HTR-8/SVneo (cell line): ENCODE measurements around the gene NEDD4L.

Experiments
- DNase-seq: peaks from one replicate; pipeline ENCODE4 v3.0.0; 2011; ENCODE audit warnings: low spot score, mixed read lengths; ENCODE audit not compliant: insufficient read length
- FAIRE-seq: peaks from 2 replicates; lab custom pipeline; 2011; peaks lifted over from hg19 to GRCh38; lab: Jason Lieb, UNC

The NEDD4L gene

GRCh38 chr18:58347135-58347534 lies 303.1 kb downstream of the NEDD4L start:
- FAIRE-seq: no peak
- no peak for DNase-seq

DNA sequence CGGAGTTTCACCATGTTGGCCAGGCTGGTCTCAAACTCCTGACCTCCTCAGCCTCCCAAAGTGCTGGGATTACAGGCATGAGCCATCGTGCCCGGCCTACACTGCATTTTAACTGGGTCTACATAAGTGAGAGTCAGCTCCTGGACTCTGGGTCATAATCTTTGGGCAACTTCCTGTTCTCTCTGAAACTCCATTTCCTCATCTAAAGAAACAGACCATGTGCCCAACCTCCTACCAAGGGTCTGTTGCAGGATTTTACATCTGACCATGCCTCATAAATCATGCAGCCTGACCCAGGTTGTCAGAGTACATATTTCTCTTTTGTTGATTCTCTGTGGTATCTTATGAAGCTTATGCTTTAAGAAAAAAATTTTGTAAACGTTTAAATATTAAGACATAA lies 304.5 kb downstream of the NEDD4L start:
- FAIRE-seq (no peak), DNase-seq (no peak)

DNA sequence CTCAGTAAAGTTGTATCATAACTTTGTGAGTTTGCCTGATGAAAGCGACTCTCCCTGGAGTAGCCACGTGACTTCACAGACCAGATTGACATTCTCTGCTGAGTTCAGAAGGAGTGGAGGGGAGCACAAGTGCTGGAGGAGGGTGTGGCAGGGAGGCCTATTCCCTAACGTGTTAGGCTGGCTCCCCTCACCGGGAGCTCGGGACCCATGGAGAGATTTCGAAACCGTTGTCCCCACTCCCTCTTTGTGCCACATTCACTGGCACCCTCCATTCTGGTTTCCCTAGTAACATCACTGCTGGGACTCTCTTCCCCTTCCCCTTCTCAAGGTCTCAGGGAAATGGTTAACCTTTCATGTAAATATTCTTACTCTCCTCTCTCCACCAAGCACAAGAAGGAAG lies 304.9 kb downstream of the NEDD4L start:
- no peak for FAIRE-seq

DNA sequence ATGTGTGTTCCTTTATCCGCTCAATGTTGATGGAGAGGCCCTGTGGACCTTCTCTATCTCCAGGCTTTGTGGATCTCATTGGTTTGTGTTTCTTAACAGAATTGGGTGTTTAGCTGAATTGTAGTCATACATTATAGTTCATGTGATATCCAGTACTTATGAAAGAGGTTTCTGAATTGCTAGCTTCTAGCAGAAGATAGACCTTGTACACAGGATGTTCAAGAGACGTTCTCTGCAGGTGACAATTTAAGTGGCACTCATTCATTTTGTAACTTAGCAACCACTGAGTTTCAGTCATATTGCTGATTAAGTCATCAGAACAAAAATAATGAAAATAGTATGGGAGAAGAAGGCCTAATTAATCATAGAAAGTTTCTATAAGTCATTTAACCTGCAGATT lies 305.6 kb downstream of the NEDD4L start:
- DNase-seq (no peak), FAIRE-seq (no peak)

More for the DNA sequence above, 304.9 kb downstream of the NEDD4L start:
- DNase-seq: no peak

DNA sequence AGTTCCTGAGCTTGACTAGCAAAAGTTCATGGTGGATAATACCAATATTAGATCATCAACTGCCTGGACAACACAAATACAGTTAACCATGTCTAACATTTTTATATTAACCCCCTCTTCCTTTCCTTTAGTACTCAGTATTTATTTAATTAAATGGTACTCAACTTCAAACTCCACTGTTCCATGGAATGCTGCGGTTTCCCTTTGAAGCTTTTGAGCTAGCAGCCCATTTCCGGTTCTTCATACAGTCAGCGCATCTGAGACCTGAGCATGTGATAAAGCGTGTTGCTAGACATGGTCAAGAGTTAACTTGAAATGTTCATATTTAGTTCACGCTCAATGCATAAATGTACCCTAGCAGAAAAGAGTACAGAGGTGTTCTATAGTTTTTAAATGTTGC lies 306.5 kb downstream of the NEDD4L start:
- FAIRE-seq: no peak
- no peak for DNase-seq

- FAIRE-seq (no peak), DNase-seq (no peak)
Observed at GRCh38 chr18:58351776-58352175, 307.8 kb downstream of the NEDD4L start.

DNA sequence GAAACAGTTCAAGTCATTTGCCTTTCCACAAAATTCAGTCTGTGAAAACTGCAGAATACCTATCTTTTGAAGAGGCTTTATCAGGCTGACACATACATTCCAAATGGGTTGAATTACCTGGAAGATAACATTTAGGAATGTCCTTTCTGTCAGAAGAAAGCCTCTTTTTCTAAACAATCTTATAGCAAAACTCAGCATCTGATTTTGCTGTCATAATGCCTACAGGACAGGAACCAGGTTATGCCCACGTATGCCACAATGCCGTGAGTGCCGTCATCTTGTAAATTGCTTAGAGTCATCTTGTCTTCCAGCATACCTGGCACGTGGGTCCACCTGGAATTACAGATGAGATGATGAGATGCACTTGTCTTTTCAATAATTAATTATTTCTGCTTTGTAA lies 309.6 kb downstream of the NEDD4L start:
- DNase-seq (no peak), FAIRE-seq (no peak)

- FAIRE-seq (no peak), DNase-seq (no peak)
Observed at GRCh38 chr18:58354051-58354450, 310.0 kb downstream of the NEDD4L start.

- DNase-seq: no peak
- peak; percentile 44 for FAIRE-seq
Observed at GRCh38 chr18:58354791-58355190, 310.8 kb downstream of the NEDD4L start.

DNA sequence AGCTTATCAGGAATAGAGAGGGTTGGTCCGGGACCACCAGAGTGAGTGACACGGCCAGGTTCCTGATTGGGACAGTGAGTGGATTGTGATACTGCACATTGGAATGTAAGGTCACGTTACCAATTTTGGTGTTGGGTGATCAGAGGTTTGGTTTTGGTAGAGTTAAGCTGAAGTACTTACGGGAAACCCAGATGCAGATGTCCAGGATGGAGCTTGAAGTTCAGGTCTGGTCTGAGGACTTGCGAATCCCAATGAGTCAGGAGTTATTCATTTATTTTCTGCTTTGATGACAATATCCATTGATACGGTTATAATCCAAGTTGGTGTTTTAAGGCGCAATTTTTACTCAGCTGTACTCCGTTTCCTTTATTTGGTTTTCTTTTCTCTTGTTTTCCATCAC lies 311.2 kb downstream of the NEDD4L start:
- no peak for FAIRE-seq
- DNase-seq: no peak

DNA sequence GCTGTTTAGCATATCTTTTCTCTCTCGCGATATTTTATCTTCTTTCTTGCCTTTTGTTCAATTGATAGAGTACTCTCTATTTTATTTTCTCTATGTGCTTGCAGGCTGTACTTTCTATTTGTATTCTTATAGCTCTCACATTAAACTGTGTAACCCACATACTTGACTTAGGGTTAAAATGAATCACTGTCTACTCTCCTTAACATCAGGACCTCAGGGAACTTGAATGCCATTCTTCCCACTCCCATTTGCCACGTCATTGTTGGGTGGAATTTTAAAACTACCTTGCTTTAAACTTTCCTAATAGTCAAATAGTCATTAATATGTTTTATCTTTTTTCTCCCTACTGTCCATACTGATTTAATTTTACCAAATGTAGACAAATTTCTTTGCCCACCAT lies 315.2 kb downstream of the NEDD4L start:
- no peak for DNase-seq
- FAIRE-seq: no peak

DNA sequence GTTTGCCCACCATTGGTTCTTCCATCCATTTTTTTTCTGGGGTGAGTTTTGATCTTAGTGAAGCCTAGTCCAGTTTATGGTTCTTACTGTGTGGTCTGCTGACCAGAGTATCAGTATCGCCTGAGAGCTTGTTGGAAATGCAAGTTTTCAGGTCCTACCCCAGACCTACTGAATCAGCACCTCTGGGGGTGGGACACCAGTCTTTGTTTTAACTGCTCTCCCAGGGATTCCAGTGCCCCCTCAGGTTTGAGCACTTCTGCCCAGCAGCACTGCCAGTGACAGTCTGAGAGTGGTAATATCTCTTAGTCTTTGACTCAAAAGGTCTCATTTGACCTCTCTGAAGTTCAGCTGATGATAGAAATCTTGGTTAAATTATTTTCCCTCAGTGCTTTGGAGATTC lies 315.6 kb downstream of the NEDD4L start:
- no peak for DNase-seq
- FAIRE-seq: no peak

GRCh38 chr18:58360324-58360723 lies 316.3 kb downstream of the NEDD4L start:
- FAIRE-seq: no peak
- DNase-seq: no peak

- DNase-seq (no peak), FAIRE-seq (peak; percentile 16)
Observed at GRCh38 chr18:58361212-58361611, 317.2 kb downstream of the NEDD4L start.

GRCh38 chr18:58362027-58362575 lies 318.1 kb downstream of the NEDD4L start:
- FAIRE-seq (peak; percentile 9), DNase-seq (peak; percentile 25)

DNA sequence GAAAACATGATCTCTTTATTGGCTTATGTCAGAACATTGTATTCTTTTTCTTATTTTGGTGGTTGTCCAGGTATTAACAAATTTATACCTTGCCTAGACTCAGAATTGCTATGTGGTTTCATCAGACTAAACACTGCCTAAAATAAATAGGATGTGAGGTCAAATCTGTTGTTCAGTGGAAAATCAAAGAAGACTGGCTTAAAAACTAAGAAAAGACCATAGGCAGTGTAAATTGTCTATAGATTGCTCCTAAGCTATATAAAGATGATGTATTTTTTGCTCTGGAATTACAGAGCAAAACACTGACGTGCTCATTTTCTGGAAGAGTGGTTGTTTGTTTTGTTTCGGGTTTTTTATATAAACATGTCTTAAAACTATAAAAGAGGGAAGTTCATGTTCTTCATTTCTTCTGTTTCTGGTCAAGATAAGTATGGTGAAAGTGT lies 318.8 kb downstream of the NEDD4L start:
- DNase-seq (no peak), FAIRE-seq (no peak)

DNA sequence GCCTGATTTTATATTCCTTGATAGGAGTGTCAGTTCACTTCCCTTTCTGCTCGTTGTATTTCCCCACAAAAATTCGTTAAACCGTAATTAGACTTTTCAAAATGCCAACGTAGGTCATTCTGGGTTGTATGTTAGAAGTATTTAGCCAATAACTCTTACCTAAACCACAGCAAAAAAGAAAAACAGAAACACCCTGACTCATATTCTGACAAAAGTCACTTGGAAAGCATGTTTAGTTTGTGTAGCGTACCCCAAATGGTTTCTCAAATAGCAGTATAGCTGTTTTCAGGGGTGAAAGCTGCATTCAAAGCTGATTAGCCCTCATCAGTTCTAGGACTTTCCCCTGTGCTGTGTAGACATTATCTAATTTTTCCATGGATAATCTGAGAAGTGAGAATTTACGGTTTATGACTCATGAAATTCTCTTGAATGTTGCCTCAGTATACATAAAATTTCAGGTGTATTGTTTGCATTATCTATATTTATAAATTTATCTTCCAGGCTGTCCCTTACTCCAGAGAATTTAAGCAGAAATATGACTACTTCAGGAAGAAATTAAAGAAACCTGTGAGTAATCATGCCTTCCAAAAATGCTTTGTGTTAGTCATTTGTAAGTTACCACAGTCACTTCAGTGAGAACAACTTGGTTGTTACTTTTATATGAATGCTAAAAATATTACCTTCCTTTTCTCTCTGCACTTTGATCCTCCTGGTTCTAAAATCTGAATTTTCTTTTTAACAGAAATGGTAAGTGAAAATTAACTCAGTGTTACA lies 319.9 kb downstream of the NEDD4L start:
- FAIRE-seq: no peak
- DNase-seq: no peak

- peak; percentile 4 for FAIRE-seq
- DNase-seq: no peak
Observed at GRCh38 chr18:58364876-58365528, 321.0 kb downstream of the NEDD4L start.

- no peak for FAIRE-seq
Observed at GRCh38 chr18:58367425-58368140, 323.6 kb downstream of the NEDD4L start.

DNA sequence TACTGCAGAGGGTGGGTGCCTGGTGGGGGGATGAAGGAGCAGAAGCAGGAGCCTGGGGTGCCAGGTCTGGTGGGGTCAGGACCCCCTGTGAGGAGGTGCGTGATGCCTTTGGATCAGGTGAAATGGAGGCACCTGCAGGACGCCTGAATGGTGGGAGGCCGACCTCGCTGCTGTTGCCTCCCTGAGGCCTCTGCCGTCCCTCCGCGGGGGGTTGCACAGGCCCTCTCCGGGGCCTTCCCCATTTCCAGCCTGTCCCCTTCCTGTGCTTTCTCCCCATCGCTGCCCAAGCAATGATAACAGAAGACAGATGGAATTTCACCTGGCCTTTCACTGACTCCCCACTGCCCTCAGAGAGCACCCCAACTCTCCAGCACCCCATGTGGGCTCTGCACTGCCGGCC lies 325.6 kb downstream of the NEDD4L start:
- no peak for FAIRE-seq

More at GRCh38 chr18:58367425-58368140, 323.6 kb downstream of the NEDD4L start:
- no peak for DNase-seq

More for the DNA sequence above, 325.6 kb downstream of the NEDD4L start:
- DNase-seq: no peak
